Measurements from ENCODE around the gene NT5M.
"Not testable (repeated sequence)": the region's sequence is repeated elsewhere in the genome, so short reads cannot be mapped to it uniquely, and the experiment has no call there.

NT5M gene

GRCh38 chr17:17277431-17277830 is 25.7 kb upstream of the NT5M start:
- Histone ChIP-seq H3K4me1 (ENCODE audit: control insufficient read depth in 5 of 5, insufficient read depth in 5 of 5, low read length in 5 of 5) (peaks cover 0 to 40% (median 31%) of the 10 kb centered on the region in 5 donors), H3K36me3 (ENCODE audit: control insufficient read depth in 5 of 5, insufficient read depth in 5 of 5, low read length in 5 of 5) (peaks cover 7 to 28% (median 17%) of the 10 kb centered on the region in 5 donors)
- H3K27ac ChIP-seq (ENCODE audit: low read depth, low read length); H3K9ac ChIP-seq (ENCODE audit: low read length in 5 of 5); H3K4me3 ChIP-seq (ENCODE audit: low read depth in 1 of 5, low read length in 5 of 5); H3K27me3 ChIP-seq (ENCODE audit: control insufficient read depth in 5 of 5, insufficient read depth in 4 of 5, low read length in 5 of 5); H3K9me3 ChIP-seq (ENCODE audit: control insufficient read depth in 5 of 5, low read length in 5 of 5): not testable (repeated sequence)

GRCh38 chr17:17279316-17279715 is 23.9 kb upstream of the NT5M start:
- Histone ChIP-seq H3K27ac (ENCODE audit: low read depth, low read length) (no peak overlapping the region), H3K4me3 (ENCODE audit: low read depth in 1 of 5, low read length in 5 of 5) (peak overlapping the region in 1 of 5 donors; percentile 95)

GRCh38 chr17:17280613-17281549 is 22.3 kb upstream of the NT5M start, which contains the start of gene COPS3:
COPS3 (minus strand) TSS chr17:17281246; CDS start chr17:17281186, 60 bp downstream.
- H3K9me3 ChIP-seq (ENCODE audit: control insufficient read depth in 5 of 5, low read length in 5 of 5), result no peaks in the 10 kb centered on the region

More at GRCh38 chr17:17279316-17279715, 23.9 kb upstream of the NT5M start:
- Histone ChIP-seq H3K27me3 (ENCODE audit: control insufficient read depth in 5 of 5, insufficient read depth in 4 of 5, low read length in 5 of 5) (no peaks in the 10 kb centered on the region), H3K4me1 (ENCODE audit: control insufficient read depth in 5 of 5, insufficient read depth in 5 of 5, low read length in 5 of 5) (peaks cover 0 to 40% (median 31%) of the 10 kb centered on the region in 5 donors), H3K9ac (ENCODE audit: low read length in 5 of 5) (peak overlapping the region in 1 of 5 donors; percentile 0), H3K36me3 (ENCODE audit: control insufficient read depth in 5 of 5, insufficient read depth in 5 of 5, low read length in 5 of 5) (peaks cover 0 to 9% (median 0%) of the 10 kb centered on the region in 5 donors), H3K9me3 (ENCODE audit: control insufficient read depth in 5 of 5, low read length in 5 of 5) (no peaks in the 10 kb centered on the region)

GRCh38 chr17:17285951-17286350 is 17.2 kb upstream of the NT5M start:
- H3K27ac ChIP-seq (ENCODE audit: low read depth, low read length), result no peak overlapping the region

More at GRCh38 chr17:17280613-17281549, 22.3 kb upstream of the NT5M start, which contains the start of gene COPS3:
- H3K4me3 ChIP-seq (ENCODE audit: low read depth in 1 of 5, low read length in 5 of 5), result peak within 1 kb of the TSS; percentile 86 to 95 (median 88)
- H3K27ac ChIP-seq (ENCODE audit: low read depth, low read length), result peak within 1 kb of the TSS; percentile 98
- H3K36me3 ChIP-seq (ENCODE audit: control insufficient read depth in 5 of 5, insufficient read depth in 5 of 5, low read length in 5 of 5), result peaks cover 0 to 1% (median 0%) of the 10 kb centered on the region in 5 donors
- peak within 1 kb of the TSS; percentile 11 to 100 (median 98) for H3K9ac ChIP-seq (ENCODE audit: low read length in 5 of 5)
- no peaks in the 10 kb centered on the region for H3K27me3 ChIP-seq (ENCODE audit: control insufficient read depth in 5 of 5, insufficient read depth in 4 of 5, low read length in 5 of 5)
- H3K4me1 ChIP-seq (ENCODE audit: control insufficient read depth in 5 of 5, insufficient read depth in 5 of 5, low read length in 5 of 5), result peaks cover 0 to 34% (median 28%) of the 10 kb centered on the region in 5 donors

GRCh38 chr17:17289086-17289485 is 14.1 kb upstream of the NT5M start:
- Histone ChIP-seq H3K27me3 (ENCODE audit: control insufficient read depth in 5 of 5, insufficient read depth in 4 of 5, low read length in 5 of 5) (no peaks in the 10 kb centered on the region), H3K9me3 (ENCODE audit: control insufficient read depth in 5 of 5, low read length in 5 of 5) (no peaks in the 10 kb centered on the region), H3K4me1 (ENCODE audit: control insufficient read depth in 5 of 5, insufficient read depth in 5 of 5, low read length in 5 of 5) (no peaks in the 10 kb centered on the region), H3K4me3 (ENCODE audit: low read depth in 1 of 5, low read length in 5 of 5) (no peak overlapping the region), H3K36me3 (ENCODE audit: control insufficient read depth in 5 of 5, insufficient read depth in 5 of 5, low read length in 5 of 5) (no peaks in the 10 kb centered on the region), H3K9ac (ENCODE audit: low read length in 5 of 5) (no peak overlapping the region), H3K27ac (ENCODE audit: low read depth, low read length) (no peak overlapping the region)

More at GRCh38 chr17:17285951-17286350, 17.2 kb upstream of the NT5M start:
- no peak overlapping the region for H3K4me3 ChIP-seq (ENCODE audit: low read depth in 1 of 5, low read length in 5 of 5)
- H3K9ac ChIP-seq (ENCODE audit: low read length in 5 of 5), result no peak overlapping the region
- peaks cover 0 to 7% (median 6%) of the 10 kb centered on the region in 5 donors for H3K4me1 ChIP-seq (ENCODE audit: control insufficient read depth in 5 of 5, insufficient read depth in 5 of 5, low read length in 5 of 5)
- H3K36me3 ChIP-seq (ENCODE audit: control insufficient read depth in 5 of 5, insufficient read depth in 5 of 5, low read length in 5 of 5), result no peaks in the 10 kb centered on the region
- H3K9me3 ChIP-seq (ENCODE audit: control insufficient read depth in 5 of 5, low read length in 5 of 5), result no peaks in the 10 kb centered on the region
- no peaks in the 10 kb centered on the region for H3K27me3 ChIP-seq (ENCODE audit: control insufficient read depth in 5 of 5, insufficient read depth in 4 of 5, low read length in 5 of 5)

GRCh38 chr17:17289701-17290100 is 13.5 kb upstream of the NT5M start:
- Histone ChIP-seq H3K4me1 (ENCODE audit: control insufficient read depth in 5 of 5, insufficient read depth in 5 of 5, low read length in 5 of 5) (no peaks in the 10 kb centered on the region), H3K27me3 (ENCODE audit: control insufficient read depth in 5 of 5, insufficient read depth in 4 of 5, low read length in 5 of 5) (no peaks in the 10 kb centered on the region), H3K9ac (ENCODE audit: low read length in 5 of 5) (no peak overlapping the region), H3K9me3 (ENCODE audit: control insufficient read depth in 5 of 5, low read length in 5 of 5) (no peaks in the 10 kb centered on the region), H3K36me3 (ENCODE audit: control insufficient read depth in 5 of 5, insufficient read depth in 5 of 5, low read length in 5 of 5) (no peaks in the 10 kb centered on the region), H3K27ac (ENCODE audit: low read depth, low read length) (no peak overlapping the region), H3K4me3 (ENCODE audit: low read depth in 1 of 5, low read length in 5 of 5) (no peak overlapping the region)

GRCh38 chr17:17295141-17295540 is 8.0 kb upstream of the NT5M start:
- H3K27ac ChIP-seq (ENCODE audit: low read depth, low read length), result no peak overlapping the region
- H3K9me3 ChIP-seq (ENCODE audit: control insufficient read depth in 5 of 5, low read length in 5 of 5), result no peaks in the 10 kb centered on the region
- H3K4me1 ChIP-seq (ENCODE audit: control insufficient read depth in 5 of 5, insufficient read depth in 5 of 5, low read length in 5 of 5), result no peaks in the 10 kb centered on the region
- H3K4me3 ChIP-seq (ENCODE audit: low read depth in 1 of 5, low read length in 5 of 5), result no peak overlapping the region
- no peaks in the 10 kb centered on the region for H3K27me3 ChIP-seq (ENCODE audit: control insufficient read depth in 5 of 5, insufficient read depth in 4 of 5, low read length in 5 of 5)
- no peaks in the 10 kb centered on the region for H3K36me3 ChIP-seq (ENCODE audit: control insufficient read depth in 5 of 5, insufficient read depth in 5 of 5, low read length in 5 of 5)
- H3K9ac ChIP-seq (ENCODE audit: low read length in 5 of 5), result no peak overlapping the region

- Histone ChIP-seq H3K9me3 (ENCODE audit: control insufficient read depth in 5 of 5, low read length in 5 of 5) (no peaks in the 10 kb centered on the region), H3K9ac (ENCODE audit: low read length in 5 of 5) (no peak overlapping the region), H3K4me1 (ENCODE audit: control insufficient read depth in 5 of 5, insufficient read depth in 5 of 5, low read length in 5 of 5) (peaks cover 0 to 10% (median 6%) of the 10 kb centered on the region in 5 donors), H3K27ac (ENCODE audit: low read depth, low read length) (no peak overlapping the region), H3K36me3 (ENCODE audit: control insufficient read depth in 5 of 5, insufficient read depth in 5 of 5, low read length in 5 of 5) (no peaks in the 10 kb centered on the region), H3K27me3 (ENCODE audit: control insufficient read depth in 5 of 5, insufficient read depth in 4 of 5, low read length in 5 of 5) (no peaks in the 10 kb centered on the region), H3K4me3 (ENCODE audit: low read depth in 1 of 5, low read length in 5 of 5) (no peak overlapping the region)
Observed at GRCh38 chr17:17297217-17297616, 6.0 kb upstream of the NT5M start.

- Histone ChIP-seq H3K27me3 (ENCODE audit: control insufficient read depth in 5 of 5, insufficient read depth in 4 of 5, low read length in 5 of 5) (no peaks in the 10 kb centered on the region), H3K4me1 (ENCODE audit: control insufficient read depth in 5 of 5, insufficient read depth in 5 of 5, low read length in 5 of 5) (peaks cover 0 to 15% (median 9%) of the 10 kb centered on the region in 5 donors), H3K9me3 (ENCODE audit: control insufficient read depth in 5 of 5, low read length in 5 of 5) (no peaks in the 10 kb centered on the region), H3K27ac (ENCODE audit: low read depth, low read length) (no peak overlapping the region), H3K36me3 (ENCODE audit: control insufficient read depth in 5 of 5, insufficient read depth in 5 of 5, low read length in 5 of 5) (no peaks in the 10 kb centered on the region), H3K9ac (ENCODE audit: low read length in 5 of 5) (no peak overlapping the region), H3K4me3 (ENCODE audit: low read depth in 1 of 5, low read length in 5 of 5) (no peak overlapping the region)
Observed at GRCh38 chr17:17298108-17298507, 5.1 kb upstream of the NT5M start.
